ENCODE measurements around the gene ARL10. TPM values are rescaled to one million over a fixed set of nuclear protein-coding genes. Genes with fewer than 3 reads are reported as not detected.

ARL10 gene
- total RNA-seq, 4 donors from 2014 or later = 0.53 to 6.2 (median 2.5) TPM

GRCh38 chr5:176391999-176392398 lies 26.7 kb downstream of the ARL10 start:
- no peak overlapping the region for H3K4me3 ChIP-seq
- DNase-seq = no peak
- no peak for TF ChIP-seq POLR2A (IDR thresholded peaks at IDR 0.05)
- TF ChIP-seq, protein P1, sequence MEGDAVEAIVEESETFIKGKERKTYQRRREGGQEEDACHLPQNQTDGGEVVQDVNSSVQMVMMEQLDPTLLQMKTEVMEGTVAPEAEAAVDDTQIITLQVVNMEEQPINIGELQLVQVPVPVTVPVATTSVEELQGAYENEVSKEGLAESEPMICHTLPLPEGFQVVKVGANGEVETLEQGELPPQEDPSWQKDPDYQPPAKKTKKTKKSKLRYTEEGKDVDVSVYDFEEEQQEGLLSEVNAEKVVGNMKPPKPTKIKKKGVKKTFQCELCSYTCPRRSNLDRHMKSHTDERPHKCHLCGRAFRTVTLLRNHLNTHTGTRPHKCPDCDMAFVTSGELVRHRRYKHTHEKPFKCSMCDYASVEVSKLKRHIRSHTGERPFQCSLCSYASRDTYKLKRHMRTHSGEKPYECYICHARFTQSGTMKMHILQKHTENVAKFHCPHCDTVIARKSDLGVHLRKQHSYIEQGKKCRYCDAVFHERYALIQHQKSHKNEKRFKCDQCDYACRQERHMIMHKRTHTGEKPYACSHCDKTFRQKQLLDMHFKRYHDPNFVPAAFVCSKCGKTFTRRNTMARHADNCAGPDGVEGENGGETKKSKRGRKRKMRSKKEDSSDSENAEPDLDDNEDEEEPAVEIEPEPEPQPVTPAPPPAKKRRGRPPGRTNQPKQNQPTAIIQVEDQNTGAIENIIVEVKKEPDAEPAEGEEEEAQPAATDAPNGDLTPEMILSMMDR (IDR thresholded peaks at IDR 0.05) = no peak
- H3K9me3 ChIP-seq = no peaks in the 10 kb centered on the region
- no peaks in the 10 kb centered on the region for H3K27me3 ChIP-seq
- peaks cover 0 to 13% (median 7%) of the 10 kb centered on the region in 4 donors for H3K4me1 ChIP-seq
- peaks cover 0 to 61% (median 0%) of the 10 kb centered on the region in 3 donors for H3K36me3 ChIP-seq
- H3K27ac ChIP-seq = no peak overlapping the region

DNA sequence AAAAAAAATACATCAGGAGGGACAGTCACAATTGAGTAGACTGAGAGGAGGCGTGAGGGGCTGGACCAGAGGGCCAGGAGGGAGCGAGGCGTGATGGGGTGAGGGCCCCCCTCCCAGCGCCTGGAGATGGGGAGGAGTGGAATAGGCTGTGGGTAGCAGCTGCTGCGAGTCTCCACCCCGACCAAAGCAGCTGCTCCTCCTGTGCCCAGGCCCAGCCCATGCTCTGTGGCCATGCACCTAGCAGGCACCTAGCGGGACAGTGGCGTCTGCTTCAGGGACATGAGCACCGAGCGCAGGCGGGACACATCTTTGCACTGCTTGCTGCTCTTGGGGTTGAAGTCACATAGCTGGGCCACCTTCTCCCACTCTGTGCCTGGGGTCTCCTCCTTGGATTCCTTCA lies 27.2 kb downstream of the ARL10 start:
- no peaks in the 10 kb centered on the region for H3K9me3 ChIP-seq
- TF ChIP-seq, protein P1 (IDR thresholded peaks at IDR 0.05) = no peak
- TF ChIP-seq POLR2A (IDR thresholded peaks at IDR 0.05) = no peak
- no peaks in the 10 kb centered on the region for H3K27me3 ChIP-seq
- peaks cover 0 to 7% (median 4%) of the 10 kb centered on the region in 4 donors for H3K4me1 ChIP-seq
- DNase-seq = no peak
- H3K27ac ChIP-seq = no peak overlapping the region
- H3K4me3 ChIP-seq = no peak overlapping the region
- peaks cover 0 to 65% (median 0%) of the 10 kb centered on the region in 3 donors for H3K36me3 ChIP-seq

DNA sequence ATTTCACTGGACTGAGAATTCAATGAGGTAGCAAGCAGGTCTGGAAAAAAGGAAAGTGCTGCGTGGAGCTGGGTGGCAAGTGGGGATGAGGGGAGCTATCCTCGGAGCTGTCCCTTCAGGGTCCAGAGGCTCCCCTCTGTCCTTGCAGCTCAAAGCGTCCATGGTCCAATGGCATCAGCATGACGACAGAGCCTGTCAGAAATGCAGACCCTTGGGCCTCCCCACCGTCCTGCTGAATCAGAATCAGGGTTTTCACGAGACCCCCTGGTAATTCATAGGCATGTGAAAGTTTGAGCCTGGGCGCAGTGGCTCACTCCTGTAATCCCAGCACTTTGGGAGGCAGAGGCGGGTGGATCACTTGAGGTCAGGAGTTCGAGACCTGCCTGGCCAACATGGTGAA lies 28.8 kb downstream of the ARL10 start:
- peaks cover 0 to 5% (median 2%) of the 10 kb centered on the region in 4 donors for H3K4me1 ChIP-seq
- no peak overlapping the region for H3K27ac ChIP-seq
- H3K4me3 ChIP-seq = no peak overlapping the region
- TF ChIP-seq POLR2A (IDR thresholded peaks at IDR 0.05) = no peak
- H3K27me3 ChIP-seq = no peaks in the 10 kb centered on the region
- peaks cover 0 to 74% (median 0%) of the 10 kb centered on the region in 3 donors for H3K36me3 ChIP-seq
- no peak for DNase-seq
- H3K9me3 ChIP-seq = no peaks in the 10 kb centered on the region

- TF ChIP-seq POLR2A (IDR thresholded peaks at IDR 0.05) = no peak
- TF ChIP-seq, protein P1 (IDR thresholded peaks at IDR 0.05) = no peak
- no peak overlapping the region for H3K4me3 ChIP-seq
- no peak for DNase-seq
- H3K4me1 ChIP-seq = no peaks in the 10 kb centered on the region
- H3K27me3 ChIP-seq = no peaks in the 10 kb centered on the region
- H3K27ac ChIP-seq = no peak overlapping the region
- H3K36me3 ChIP-seq = peaks cover 0 to 76% (median 0%) of the 10 kb centered on the region in 3 donors
- H3K9me3 ChIP-seq = no peaks in the 10 kb centered on the region
Measured at GRCh38 chr5:176394881-176395675, 29.8 kb downstream of the ARL10 start.

GRCh38 chr5:176396330-176396729 lies 31.0 kb downstream of the ARL10 start:
- Histone ChIP-seq H3K27me3 (no peaks in the 10 kb centered on the region), H3K36me3 (peaks cover 0 to 65% (median 0%) of the 10 kb centered on the region in 3 donors), H3K4me1 (peaks cover 0 to 9% (median 0%) of the 10 kb centered on the region in 4 donors), H3K27ac (no peak overlapping the region), H3K4me3 (no peak overlapping the region), H3K9me3 (no peaks in the 10 kb centered on the region)
- DNase-seq = no peak
- TF ChIP-seq, protein P1 (IDR thresholded peaks at IDR 0.05) = no peak
- no peak for TF ChIP-seq POLR2A (IDR thresholded peaks at IDR 0.05)

GRCh38 chr5:176397736-176398420 lies 32.6 kb downstream of the ARL10 start:
- TF ChIP-seq, protein P1 (IDR thresholded peaks at IDR 0.05) = no peak
- no peak for TF ChIP-seq POLR2A (IDR thresholded peaks at IDR 0.05)
- Histone ChIP-seq H3K36me3 (peaks cover 0 to 50% (median 0%) of the 10 kb centered on the region in 3 donors), H3K27me3 (no peaks in the 10 kb centered on the region), H3K27ac (no peak overlapping the region), H3K4me3 (no peak overlapping the region), H3K9me3 (no peaks in the 10 kb centered on the region), H3K4me1 (peaks cover 0 to 24% (median 4%) of the 10 kb centered on the region in 4 donors)
- no peak for DNase-seq
